Measurements from ENCODE around the gene UBE2E1.

DNA sequence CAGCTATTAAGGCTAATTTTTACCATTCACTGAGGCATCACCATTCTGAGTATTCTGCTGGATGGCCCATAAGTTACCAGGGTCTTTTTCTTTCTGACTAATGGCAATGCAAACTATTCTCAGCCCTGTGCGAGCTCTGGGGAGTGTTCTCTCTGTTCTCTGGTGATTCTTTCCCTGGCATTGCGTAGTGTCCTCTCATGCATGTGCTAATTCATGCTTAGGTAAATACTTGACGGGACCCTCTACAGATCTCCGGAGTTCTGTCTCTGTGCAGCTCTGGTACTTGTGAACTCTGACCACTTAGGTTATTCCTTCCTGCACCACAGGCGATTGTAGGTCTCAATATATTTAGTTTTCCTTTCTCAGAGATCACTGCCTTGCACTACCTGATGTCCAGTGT, 34.8 kb downstream of the UBE2E1 start:
- TF ChIP-seq POLR2AphosphoS5 (IDR thresholded peaks at IDR 0.05; ENCODE audit: insufficient read depth in 1 of 2, low read depth in 1 of 2) (no peak), POLR2A (IDR thresholded peaks at IDR 0.05) (no peak)
- TF ChIP-seq, protein P1, sequence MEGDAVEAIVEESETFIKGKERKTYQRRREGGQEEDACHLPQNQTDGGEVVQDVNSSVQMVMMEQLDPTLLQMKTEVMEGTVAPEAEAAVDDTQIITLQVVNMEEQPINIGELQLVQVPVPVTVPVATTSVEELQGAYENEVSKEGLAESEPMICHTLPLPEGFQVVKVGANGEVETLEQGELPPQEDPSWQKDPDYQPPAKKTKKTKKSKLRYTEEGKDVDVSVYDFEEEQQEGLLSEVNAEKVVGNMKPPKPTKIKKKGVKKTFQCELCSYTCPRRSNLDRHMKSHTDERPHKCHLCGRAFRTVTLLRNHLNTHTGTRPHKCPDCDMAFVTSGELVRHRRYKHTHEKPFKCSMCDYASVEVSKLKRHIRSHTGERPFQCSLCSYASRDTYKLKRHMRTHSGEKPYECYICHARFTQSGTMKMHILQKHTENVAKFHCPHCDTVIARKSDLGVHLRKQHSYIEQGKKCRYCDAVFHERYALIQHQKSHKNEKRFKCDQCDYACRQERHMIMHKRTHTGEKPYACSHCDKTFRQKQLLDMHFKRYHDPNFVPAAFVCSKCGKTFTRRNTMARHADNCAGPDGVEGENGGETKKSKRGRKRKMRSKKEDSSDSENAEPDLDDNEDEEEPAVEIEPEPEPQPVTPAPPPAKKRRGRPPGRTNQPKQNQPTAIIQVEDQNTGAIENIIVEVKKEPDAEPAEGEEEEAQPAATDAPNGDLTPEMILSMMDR (IDR thresholded peaks at IDR 0.05) = no peak
